GM19099 (cell line): ENCODE measurements around the gene ADCK1.

ENCODE experiments used
- POLR2A ChIP-seq: IDR thresholded peaks from 3 replicates; pipeline ENCODE4 v1.6.1; 2011; ENCODE audit warnings: low read depth; ENCODE audit not compliant: insufficient read length; ENCODE audit errors: extremely low read depth

ADCK1 gene

DNA sequence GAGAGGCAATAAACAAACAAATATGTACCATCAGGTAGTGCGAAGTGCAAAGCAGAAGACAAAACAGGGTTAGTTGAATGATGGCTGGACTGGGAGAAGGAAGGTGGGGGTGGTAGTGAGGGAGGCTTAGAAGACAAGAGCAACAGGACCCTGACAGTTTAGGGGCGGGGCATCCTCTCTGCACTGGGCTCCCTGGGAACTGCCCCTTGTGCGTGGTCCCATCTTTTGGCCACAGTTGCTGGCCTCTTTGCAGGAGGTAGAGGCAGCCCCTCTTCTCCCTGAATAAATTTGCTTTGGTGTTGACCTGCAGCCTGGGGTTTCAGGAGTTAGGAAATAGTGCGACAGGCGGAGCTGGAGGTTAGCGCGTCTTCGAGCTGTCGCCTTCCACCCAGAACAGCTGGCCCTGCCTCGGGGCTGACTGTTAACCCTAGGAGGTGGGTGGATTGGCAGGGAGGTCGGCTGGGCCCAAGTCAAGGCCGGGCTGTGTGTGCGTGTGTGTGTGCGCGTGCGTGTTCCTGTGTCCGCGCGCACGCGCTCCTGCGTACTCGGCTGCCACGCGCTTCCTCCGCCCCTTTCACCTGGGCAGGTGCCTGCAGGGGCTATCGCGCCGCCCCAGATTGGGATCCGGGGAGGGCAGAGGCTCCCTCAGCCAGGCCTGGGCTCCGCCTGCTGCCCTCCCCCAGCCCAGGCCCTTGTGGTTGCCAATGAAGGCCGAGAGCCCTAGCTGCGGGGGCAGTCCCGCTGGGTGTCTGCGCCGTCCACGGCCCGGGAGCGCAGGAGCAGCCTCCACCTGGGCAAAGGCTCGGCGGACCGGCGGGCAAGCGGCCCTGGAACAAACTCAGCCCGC, 180.8 kb downstream of the ADCK1 start:
- no peak for TF ChIP-seq POLR2A
